MM.1S (cell line): Measurements from ENCODE around the gene SIK2.

Experiments
- DNase-seq: peaks from one replicate; pipeline ENCODE4 v3.0.0-alpha.2; 2015
- H2AFZ ChIP-seq: fragments of 300-600 bp; sonication (generic); 2 replicates; pipeline ENCODE4 v1.6.0; 2016; ENCODE audit warnings: antibody characterized with exemption, low read length
- H3F3A ChIP-seq: fragments of 300-600 bp; sonication (generic); 2 replicates; pipeline ENCODE4 v1.6.1; 2016; ENCODE audit warnings: mild to moderate bottlenecking, antibody characterized with exemption, low read length, moderate library complexity, mixed read lengths; ENCODE audit not compliant: insufficient read depth
- H3K27ac ChIP-seq: fragments of 300-600 bp; sonication (generic); 2 replicates; pipeline ENCODE4 v1.5.1; 2016; ENCODE audit warnings: mild to moderate bottlenecking, low read length
- H3K27me3 ChIP-seq: fragments of 300-600 bp; sonication (generic); replicated peaks from 2 replicates; pipeline ENCODE4 v1.6.0; 2016; ENCODE audit warnings: low read length; ENCODE audit not compliant: insufficient read depth
- H3K36me3 ChIP-seq: fragments of 300-600 bp; sonication (generic); replicated peaks from 2 replicates; pipeline ENCODE4 v1.6.1; 2016; ENCODE audit warnings: mild to moderate bottlenecking, low read length, mixed read lengths; ENCODE audit not compliant: insufficient read depth
- H3K4me1 ChIP-seq: fragments of 300-600 bp; sonication (generic); 2 replicates; pipeline ENCODE4 v1.6.1; 2016; ENCODE audit warnings: low read length, mixed read lengths
- H3K4me2 ChIP-seq: fragments of 300-600 bp; sonication (generic); 2 replicates; pipeline ENCODE4 v1.6.0; 2016; ENCODE audit warnings: low read depth, low read length
- H3K4me3 ChIP-seq: fragments of 300-600 bp; sonication (generic); 2 replicates; pipeline ENCODE4 v1.5.1; 2016; ENCODE audit warnings: low read length, mixed read lengths
- H3K79me2 ChIP-seq: fragments of 300-600 bp; sonication (generic); 2 replicates; pipeline ENCODE4 v1.6.1; 2016; ENCODE audit warnings: mixed run types, low read length, mixed read lengths
- H3K9ac ChIP-seq: fragments of 300-600 bp; sonication (generic); 2 replicates; pipeline ENCODE4 v1.6.1; 2016; ENCODE audit warnings: low read length, mixed read lengths
- H3K9me2 ChIP-seq: fragments of 300-600 bp; sonication (generic); replicated peaks from 2 replicates; pipeline ENCODE4 v1.6.1; 2016; ENCODE audit warnings: mild to moderate bottlenecking, low read length, mixed read lengths; ENCODE audit not compliant: insufficient read depth
- H3K9me3 ChIP-seq: fragments of 300-600 bp; sonication (generic); replicated peaks from 2 replicates; pipeline ENCODE4 v1.6.1; 2016; ENCODE audit warnings: mild to moderate bottlenecking, low read length, mixed read lengths; ENCODE audit not compliant: insufficient read depth
- H4K20me1 ChIP-seq: fragments of 300-600 bp; sonication (generic); 2 replicates; pipeline ENCODE4 v1.6.1; 2016; ENCODE audit warnings: mild to moderate bottlenecking, low read length, moderate library complexity, mixed read lengths; ENCODE audit not compliant: insufficient read depth
- CTCF ChIP-seq: fragments of 300-600 bp; sonication (generic); IDR thresholded peaks from 2 replicates; pipeline ENCODE4 v1.5.1; 2016; ENCODE audit warnings: antibody characterized with exemption, low read length, mixed read lengths
- EZH2 ChIP-seq: fragments of 300-600 bp; sonication (generic); optimal IDR thresholded peaks from 2 replicates; pipeline ENCODE3; 2017; ENCODE audit warnings: low read depth, mild to moderate bottlenecking, antibody characterized with exemption, low read length, mixed read lengths
- EZH2phosphoT487 ChIP-seq: fragments of 300-600 bp; sonication (generic); IDR thresholded peaks from 2 replicates; pipeline ENCODE4 v1.6.1; 2018; ENCODE audit warnings: antibody characterized with exemption, low read length

Gene SIK2

GRCh38 chr11:111582881-111583280 is 19.4 kb upstream of the SIK2 start:
- no peak for DNase-seq
- H3K27ac ChIP-seq: no peak overlapping the region

GRCh38 chr11:111585371-111585770 is 16.9 kb upstream of the SIK2 start:
- Histone ChIP-seq H3K27ac (no peak overlapping the region), H3K4me2 (no peak overlapping the region), H3K4me1 (0 out of 2 replicates have a peak, but pooled peaks cover 4% of the 10 kb centered on the region), H3K4me3 (no peak overlapping the region), H3K9me2 (no peaks in the 10 kb centered on the region), H4K20me1 (no peaks in the 10 kb centered on the region), H2AFZ (no peak overlapping the region), H3K36me3 (no peaks in the 10 kb centered on the region), H3F3A (no peaks in the 10 kb centered on the region), H3K79me2 (no peaks in the 10 kb centered on the region), H3K9ac (no peak overlapping the region), H3K9me3 (no peaks in the 10 kb centered on the region), H3K27me3 (no peaks in the 10 kb centered on the region)
- TF ChIP-seq EZH2phosphoT487: no peak
- TF ChIP-seq EZH2: no peak
- TF ChIP-seq CTCF: no peak
- no peak for DNase-seq

More at GRCh38 chr11:111582881-111583280, 19.4 kb upstream of the SIK2 start:
- no peaks in the 10 kb centered on the region for H3K79me2 ChIP-seq
- H3K9me3 ChIP-seq: no peaks in the 10 kb centered on the region
- no peak overlapping the region for H3K9ac ChIP-seq
- H3K27me3 ChIP-seq: no peaks in the 10 kb centered on the region
- no peaks in the 10 kb centered on the region for H3F3A ChIP-seq
- H3K4me1 ChIP-seq: 0 out of 2 replicates have a peak, but pooled peaks cover 4% of the 10 kb centered on the region
- TF ChIP-seq CTCF (no peak), EZH2 (no peak), EZH2phosphoT487 (no peak)
- no peaks in the 10 kb centered on the region for H3K9me2 ChIP-seq
- H4K20me1 ChIP-seq: no peaks in the 10 kb centered on the region
- no peak overlapping the region for H3K4me2 ChIP-seq
- no peak overlapping the region for H3K4me3 ChIP-seq
- H3K36me3 ChIP-seq: no peaks in the 10 kb centered on the region
- H2AFZ ChIP-seq: no peak overlapping the region

- TF ChIP-seq EZH2 (no peak), EZH2phosphoT487 (no peak), CTCF (peak; percentile 61)
- Histone ChIP-seq H3F3A (no peaks in the 10 kb centered on the region), H3K27me3 (no peaks in the 10 kb centered on the region), H3K79me2 (no peaks in the 10 kb centered on the region), H3K4me3 (no peak overlapping the region), H3K9ac (no peak overlapping the region), H3K4me1 (0 out of 2 replicates have a peak, but pooled peaks cover 4% of the 10 kb centered on the region), H2AFZ (no peak overlapping the region), H3K4me2 (no peak overlapping the region), H4K20me1 (no peaks in the 10 kb centered on the region), H3K36me3 (no peaks in the 10 kb centered on the region), H3K9me3 (no peaks in the 10 kb centered on the region), H3K27ac (no peak overlapping the region), H3K9me2 (no peaks in the 10 kb centered on the region)
- peak; percentile 64 for DNase-seq
Measured at GRCh38 chr11:111586388-111586831, 15.8 kb upstream of the SIK2 start.
